ENCODE measurements around the gene COL23A1.

The COL23A1 gene

GRCh38 chr5:178359738-178360137 lies 230.5 kb downstream of the COL23A1 start:
- no peak overlapping the region for H3K4me3 ChIP-seq (ENCODE audit: low read depth in 1 of 2, low read length in 2 of 2)

DNA sequence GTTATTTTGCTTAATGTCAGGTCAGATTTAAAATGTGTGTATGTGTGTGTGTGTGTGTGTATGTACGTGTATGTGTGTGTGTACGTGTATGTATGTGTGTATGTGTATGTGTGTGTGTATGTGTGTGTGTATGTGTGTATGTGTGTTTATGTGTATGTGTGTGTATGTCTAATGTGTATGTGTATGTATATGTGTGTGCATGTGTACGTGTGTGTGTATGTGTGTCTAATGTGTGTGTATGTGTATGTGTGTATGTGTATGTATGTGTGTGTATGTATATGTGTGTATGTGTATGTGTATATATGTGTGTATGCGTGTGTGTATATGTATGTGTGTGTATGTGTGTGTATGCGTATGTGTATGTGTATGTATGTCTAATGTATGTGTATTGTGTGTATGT lies 232.5 kb downstream of the COL23A1 start:
- Histone ChIP-seq H3K4me3 (ENCODE audit: low read depth in 1 of 2, low read length in 2 of 2) (no peak overlapping the region), H3K4me1 (ENCODE audit: insufficient read depth, low read length) (peaks cover 9% of the 10 kb centered on the region), H3K36me3 (ENCODE audit: insufficient read depth, low read length) (no peaks in the 10 kb centered on the region), H3K27ac (ENCODE audit: low read depth, low read length) (no peak overlapping the region), H3K27me3 (ENCODE audit: control insufficient read depth in 1 of 2, insufficient read depth in 2 of 2, low read length in 2 of 2) (no peaks in the 10 kb centered on the region), H3K9me3 (ENCODE audit: low read length) (no peaks in the 10 kb centered on the region), H3K9ac (ENCODE audit: low read length) (no peak overlapping the region)

More at GRCh38 chr5:178359738-178360137, 230.5 kb downstream of the COL23A1 start:
- no peaks in the 10 kb centered on the region for H3K9me3 ChIP-seq (ENCODE audit: low read length)
- peaks cover 9% of the 10 kb centered on the region for H3K4me1 ChIP-seq (ENCODE audit: insufficient read depth, low read length)
- H3K9ac ChIP-seq (ENCODE audit: low read length) = no peak overlapping the region
- no peaks in the 10 kb centered on the region for H3K36me3 ChIP-seq (ENCODE audit: insufficient read depth, low read length)
- no peaks in the 10 kb centered on the region for H3K27me3 ChIP-seq (ENCODE audit: control insufficient read depth in 1 of 2, insufficient read depth in 2 of 2, low read length in 2 of 2)
- no peak overlapping the region for H3K27ac ChIP-seq (ENCODE audit: low read depth, low read length)

DNA sequence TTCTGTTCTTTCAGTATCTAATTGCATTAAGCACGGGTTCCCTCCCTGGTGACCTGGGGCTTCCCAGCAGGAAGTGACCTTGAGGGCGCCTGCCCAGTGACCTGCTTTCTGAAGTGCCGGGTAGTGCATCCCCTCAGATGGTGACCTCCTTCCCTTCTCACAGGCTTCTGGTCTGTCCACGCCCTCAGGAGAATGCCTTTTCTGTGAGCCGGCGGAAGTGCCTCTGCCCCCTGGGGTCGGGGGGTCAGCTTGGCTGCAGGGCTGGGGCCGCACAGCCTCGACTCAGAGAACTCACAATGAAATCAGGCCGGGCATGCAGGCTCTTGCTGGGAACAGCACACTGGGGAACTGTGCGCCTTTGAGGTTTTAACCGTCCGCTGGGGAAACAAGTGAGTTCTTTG lies 233.1 kb downstream of the COL23A1 start:
- Histone ChIP-seq H3K9me3 (ENCODE audit: low read length) (no peaks in the 10 kb centered on the region), H3K27ac (ENCODE audit: low read depth, low read length) (no peak overlapping the region), H3K9ac (ENCODE audit: low read length) (no peak overlapping the region), H3K27me3 (ENCODE audit: control insufficient read depth in 1 of 2, insufficient read depth in 2 of 2, low read length in 2 of 2) (no peaks in the 10 kb centered on the region), H3K36me3 (ENCODE audit: insufficient read depth, low read length) (no peaks in the 10 kb centered on the region), H3K4me3 (ENCODE audit: low read depth in 1 of 2, low read length in 2 of 2) (no peak overlapping the region), H3K4me1 (ENCODE audit: insufficient read depth, low read length) (peaks cover 9% of the 10 kb centered on the region)

GRCh38 chr5:178356431-178356872 lies 233.7 kb downstream of the COL23A1 start:
- no peaks in the 10 kb centered on the region for H3K36me3 ChIP-seq (ENCODE audit: insufficient read depth, low read length)
- H3K4me1 ChIP-seq (ENCODE audit: insufficient read depth, low read length) = peaks cover 9% of the 10 kb centered on the region
- H3K9me3 ChIP-seq (ENCODE audit: low read length) = no peaks in the 10 kb centered on the region
- H3K27ac ChIP-seq (ENCODE audit: low read depth, low read length) = no peak overlapping the region
- H3K4me3 ChIP-seq (ENCODE audit: low read depth in 1 of 2, low read length in 2 of 2) = no peak overlapping the region
- no peaks in the 10 kb centered on the region for H3K27me3 ChIP-seq (ENCODE audit: control insufficient read depth in 1 of 2, insufficient read depth in 2 of 2, low read length in 2 of 2)
- no peak overlapping the region for H3K9ac ChIP-seq (ENCODE audit: low read length)

GRCh38 chr5:178355671-178356070 lies 234.5 kb downstream of the COL23A1 start:
- H3K4me3 ChIP-seq (ENCODE audit: low read depth in 1 of 2, low read length in 2 of 2) = no peak overlapping the region
- no peak overlapping the region for H3K9ac ChIP-seq (ENCODE audit: low read length)
- no peak overlapping the region for H3K27ac ChIP-seq (ENCODE audit: low read depth, low read length)
- peaks cover 9% of the 10 kb centered on the region for H3K4me1 ChIP-seq (ENCODE audit: insufficient read depth, low read length)
- H3K27me3 ChIP-seq (ENCODE audit: control insufficient read depth in 1 of 2, insufficient read depth in 2 of 2, low read length in 2 of 2) = no peaks in the 10 kb centered on the region
- H3K9me3 ChIP-seq (ENCODE audit: low read length) = no peaks in the 10 kb centered on the region
- no peaks in the 10 kb centered on the region for H3K36me3 ChIP-seq (ENCODE audit: insufficient read depth, low read length)

DNA sequence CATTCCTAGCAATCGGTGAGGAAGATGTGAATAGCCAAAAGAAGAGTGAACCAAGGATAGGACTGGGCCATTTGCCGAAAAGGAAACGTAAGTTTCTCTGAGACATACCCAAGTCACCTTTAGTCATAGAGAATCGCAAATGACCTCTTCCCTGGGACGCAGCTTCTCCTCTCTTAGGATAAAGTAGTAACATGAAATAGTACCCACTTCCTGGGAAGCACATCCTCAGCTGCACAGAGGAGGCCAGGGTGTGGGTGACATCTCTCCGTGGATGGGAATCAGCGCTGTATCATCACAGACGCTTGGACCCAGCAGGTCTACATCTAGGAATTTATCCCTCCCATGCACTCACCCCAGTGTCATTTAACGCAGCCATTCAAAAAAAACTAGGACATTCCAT lies 236.7 kb downstream of the COL23A1 start:
- Histone ChIP-seq H3K36me3 (ENCODE audit: insufficient read depth, low read length) (no peaks in the 10 kb centered on the region), H3K4me1 (ENCODE audit: insufficient read depth, low read length) (peaks cover 9% of the 10 kb centered on the region), H3K4me3 (ENCODE audit: low read depth in 1 of 2, low read length in 2 of 2) (no peak overlapping the region), H3K27ac (ENCODE audit: low read depth, low read length) (no peak overlapping the region), H3K9ac (ENCODE audit: low read length) (no peak overlapping the region), H3K27me3 (ENCODE audit: control insufficient read depth in 1 of 2, insufficient read depth in 2 of 2, low read length in 2 of 2) (no peaks in the 10 kb centered on the region), H3K9me3 (ENCODE audit: low read length) (no peaks in the 10 kb centered on the region)

DNA sequence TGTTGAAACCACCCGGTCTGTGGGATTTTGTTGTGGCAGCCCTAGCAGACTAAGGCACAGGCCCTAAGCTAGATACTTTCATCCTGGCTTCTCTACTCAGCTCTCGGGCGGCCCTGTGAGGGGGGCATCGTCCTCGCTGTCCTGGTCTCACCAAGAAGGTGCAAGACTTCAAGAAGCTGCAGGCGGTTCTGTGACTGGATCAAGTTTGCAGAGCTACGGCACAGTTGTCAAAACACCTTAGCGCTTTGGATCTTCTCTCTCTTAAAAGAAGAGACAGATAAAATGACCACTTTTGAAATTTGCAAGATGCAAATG lies 238.2 kb downstream of the COL23A1 start:
- H3K27me3 ChIP-seq (ENCODE audit: control insufficient read depth in 1 of 2, insufficient read depth in 2 of 2, low read length in 2 of 2) = no peaks in the 10 kb centered on the region
- no peak overlapping the region for H3K9ac ChIP-seq (ENCODE audit: low read length)
- H3K4me1 ChIP-seq (ENCODE audit: insufficient read depth, low read length) = peaks cover 9% of the 10 kb centered on the region
- no peak overlapping the region for H3K4me3 ChIP-seq (ENCODE audit: low read depth in 1 of 2, low read length in 2 of 2)
- H3K27ac ChIP-seq (ENCODE audit: low read depth, low read length) = no peak overlapping the region
- no peaks in the 10 kb centered on the region for H3K9me3 ChIP-seq (ENCODE audit: low read length)
- H3K36me3 ChIP-seq (ENCODE audit: insufficient read depth, low read length) = no peaks in the 10 kb centered on the region

DNA sequence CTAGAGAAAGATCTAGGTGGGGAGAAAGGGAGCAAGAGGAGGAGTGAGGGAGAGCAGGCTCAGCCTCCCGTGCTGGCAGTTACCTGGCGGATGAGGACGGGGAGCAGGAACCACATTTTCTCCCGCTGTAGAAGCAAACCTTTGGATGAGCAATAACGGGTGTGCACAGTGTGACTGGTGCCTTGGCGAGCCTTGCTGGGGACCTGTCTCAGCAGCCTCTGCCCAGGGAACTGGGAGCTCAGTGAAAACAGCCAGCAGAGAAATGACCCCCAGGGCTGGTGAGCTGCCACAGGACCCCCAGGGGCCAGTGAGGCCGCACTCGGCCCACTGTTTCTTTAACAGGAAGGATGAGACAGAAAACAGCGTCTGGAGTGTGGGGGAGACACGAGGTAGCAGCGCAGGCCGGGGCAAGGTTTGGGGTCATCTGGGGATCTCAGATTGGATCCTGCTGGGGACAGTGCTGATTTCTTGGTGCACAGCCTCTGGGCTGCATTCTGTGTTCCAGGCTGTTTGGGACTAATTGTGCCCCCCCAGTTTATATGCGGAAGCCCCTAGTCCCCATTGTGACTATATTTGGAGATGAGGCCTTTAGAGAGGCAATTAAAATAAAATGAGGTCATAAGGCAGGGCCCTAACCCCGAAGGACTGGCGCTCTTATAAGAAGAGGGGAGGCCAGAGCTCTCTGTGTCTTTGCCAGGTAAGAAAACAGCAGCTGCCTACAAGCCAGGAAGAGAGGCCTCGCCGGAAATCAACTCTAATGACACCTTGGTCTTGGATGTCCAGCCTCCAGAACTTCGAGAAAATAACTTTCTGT lies 238.8 kb downstream of the COL23A1 start:
- no peaks in the 10 kb centered on the region for H3K36me3 ChIP-seq (ENCODE audit: insufficient read depth, low read length)
- H3K27ac ChIP-seq (ENCODE audit: low read depth, low read length) = no peak overlapping the region
- no peaks in the 10 kb centered on the region for H3K27me3 ChIP-seq (ENCODE audit: control insufficient read depth in 1 of 2, insufficient read depth in 2 of 2, low read length in 2 of 2)
- H3K4me1 ChIP-seq (ENCODE audit: insufficient read depth, low read length) = peaks cover 3% of the 10 kb centered on the region
- H3K4me3 ChIP-seq (ENCODE audit: low read depth in 1 of 2, low read length in 2 of 2) = no peak overlapping the region
- no peaks in the 10 kb centered on the region for H3K9me3 ChIP-seq (ENCODE audit: low read length)
- H3K9ac ChIP-seq (ENCODE audit: low read length) = no peak overlapping the region

DNA sequence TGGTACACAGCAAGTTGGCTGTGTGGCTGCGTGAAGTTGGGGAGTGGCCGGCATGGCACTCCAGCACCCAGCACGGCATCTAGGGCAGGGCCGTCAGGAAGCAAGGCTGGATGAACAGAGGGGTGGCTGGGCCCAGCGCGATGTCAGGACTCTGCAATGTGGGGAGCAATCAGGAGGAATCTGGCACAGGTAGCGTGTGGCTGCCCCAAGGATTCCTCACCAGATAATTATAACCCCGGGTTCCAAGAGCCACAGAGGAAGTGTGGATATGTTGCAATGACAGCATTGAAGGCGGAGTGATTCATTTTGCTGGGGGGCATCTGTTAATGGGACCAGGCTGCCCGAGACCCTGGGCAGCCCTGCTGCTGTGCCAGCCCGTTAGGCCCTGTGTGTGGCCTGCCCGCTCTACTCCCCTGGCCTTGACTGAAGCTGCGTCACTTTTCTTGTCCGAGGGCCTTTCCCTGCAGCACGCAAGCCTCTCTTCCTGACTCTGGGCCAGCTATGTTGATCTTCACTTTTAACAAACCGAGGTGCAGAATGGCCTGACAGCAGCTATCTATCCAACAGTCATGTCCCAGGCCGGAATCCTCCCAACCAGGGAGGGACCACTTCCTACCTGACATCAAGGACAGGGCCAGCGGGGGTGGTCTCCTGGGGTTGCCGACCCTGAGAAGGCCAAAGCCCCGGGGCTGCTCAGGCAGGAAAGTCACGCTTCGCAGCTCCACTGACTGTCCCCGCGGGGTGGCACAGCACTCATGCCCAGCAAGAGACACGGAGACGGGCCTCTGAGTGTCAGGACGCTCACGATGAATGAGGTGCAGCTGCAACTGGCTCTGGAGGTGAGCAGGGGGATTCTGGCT lies 239.6 kb downstream of the COL23A1 start:
- no peaks in the 10 kb centered on the region for H3K9me3 ChIP-seq (ENCODE audit: low read length)
- no peaks in the 10 kb centered on the region for H3K27me3 ChIP-seq (ENCODE audit: control insufficient read depth in 1 of 2, insufficient read depth in 2 of 2, low read length in 2 of 2)
- H3K27ac ChIP-seq (ENCODE audit: low read depth, low read length) = no peak overlapping the region
- no peak overlapping the region for H3K4me3 ChIP-seq (ENCODE audit: low read depth in 1 of 2, low read length in 2 of 2)
- no peaks in the 10 kb centered on the region for H3K4me1 ChIP-seq (ENCODE audit: insufficient read depth, low read length)
- H3K9ac ChIP-seq (ENCODE audit: low read length) = no peak overlapping the region
- H3K36me3 ChIP-seq (ENCODE audit: insufficient read depth, low read length) = no peaks in the 10 kb centered on the region

GRCh38 chr5:178349625-178350353 lies 240.4 kb downstream of the COL23A1 start:
- Histone ChIP-seq H3K27me3 (ENCODE audit: control insufficient read depth in 1 of 2, insufficient read depth in 2 of 2, low read length in 2 of 2) (no peaks in the 10 kb centered on the region), H3K9ac (ENCODE audit: low read length) (no peak overlapping the region), H3K27ac (ENCODE audit: low read depth, low read length) (no peak overlapping the region), H3K4me3 (ENCODE audit: low read depth in 1 of 2, low read length in 2 of 2) (no peak overlapping the region), H3K36me3 (ENCODE audit: insufficient read depth, low read length) (no peaks in the 10 kb centered on the region), H3K9me3 (ENCODE audit: low read length) (no peaks in the 10 kb centered on the region), H3K4me1 (ENCODE audit: insufficient read depth, low read length) (no peaks in the 10 kb centered on the region)

GRCh38 chr5:178349075-178349511 lies 241.1 kb downstream of the COL23A1 start:
- Histone ChIP-seq H3K27me3 (ENCODE audit: control insufficient read depth in 1 of 2, insufficient read depth in 2 of 2, low read length in 2 of 2) (no peaks in the 10 kb centered on the region), H3K9ac (ENCODE audit: low read length) (no peak overlapping the region), H3K27ac (ENCODE audit: low read depth, low read length) (no peak overlapping the region), H3K4me3 (ENCODE audit: low read depth in 1 of 2, low read length in 2 of 2) (no peak overlapping the region), H3K9me3 (ENCODE audit: low read length) (no peaks in the 10 kb centered on the region), H3K4me1 (ENCODE audit: insufficient read depth, low read length) (no peaks in the 10 kb centered on the region), H3K36me3 (ENCODE audit: insufficient read depth, low read length) (no peaks in the 10 kb centered on the region)

Data from muscle layer of colon (tissue), 2 donors.